T-helper 1 cell (primary cell): Measurements from ENCODE around the gene GPRC5C.
A peak's percentile ranks its signal among the peaks of the same experiment; 100 is the strongest.

Experiments
- DNase-seq, 5 donors: peaks; one replicate each; pipeline ENCODE4 v3.0.0-alpha.2; 2012 to 2020

Gene GPRC5C

DNA sequence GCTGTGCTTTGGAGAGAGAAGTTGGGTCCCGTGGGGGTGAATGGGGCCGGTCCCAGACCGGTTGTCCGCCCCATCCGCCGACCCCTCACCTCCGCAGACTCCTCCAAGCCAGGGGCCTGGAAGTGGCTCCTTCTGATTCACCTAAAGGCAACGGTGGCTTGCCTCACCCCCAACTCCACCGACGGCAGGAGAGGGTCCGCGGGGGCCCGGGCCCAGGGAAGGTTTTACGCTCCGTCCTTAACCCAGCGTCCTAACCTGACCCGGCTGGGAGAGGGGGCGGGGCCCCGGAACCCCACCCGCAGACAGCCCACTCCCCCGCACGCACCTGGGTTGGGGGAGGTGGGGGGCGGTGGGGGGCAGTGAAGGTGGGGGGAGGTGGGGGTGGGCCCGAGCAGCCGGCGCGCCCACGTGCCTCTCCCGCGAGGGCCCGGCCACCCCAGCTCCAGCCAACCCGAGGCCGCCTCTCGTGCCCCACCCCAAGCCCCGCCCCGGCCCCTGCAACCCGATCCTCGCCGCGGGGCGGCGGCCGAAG is 21.8 kb downstream of the GPRC5C start:
- DNase-seq = peak in 4 of 5 donors; percentile 53 to 82 (median 62)

DNA sequence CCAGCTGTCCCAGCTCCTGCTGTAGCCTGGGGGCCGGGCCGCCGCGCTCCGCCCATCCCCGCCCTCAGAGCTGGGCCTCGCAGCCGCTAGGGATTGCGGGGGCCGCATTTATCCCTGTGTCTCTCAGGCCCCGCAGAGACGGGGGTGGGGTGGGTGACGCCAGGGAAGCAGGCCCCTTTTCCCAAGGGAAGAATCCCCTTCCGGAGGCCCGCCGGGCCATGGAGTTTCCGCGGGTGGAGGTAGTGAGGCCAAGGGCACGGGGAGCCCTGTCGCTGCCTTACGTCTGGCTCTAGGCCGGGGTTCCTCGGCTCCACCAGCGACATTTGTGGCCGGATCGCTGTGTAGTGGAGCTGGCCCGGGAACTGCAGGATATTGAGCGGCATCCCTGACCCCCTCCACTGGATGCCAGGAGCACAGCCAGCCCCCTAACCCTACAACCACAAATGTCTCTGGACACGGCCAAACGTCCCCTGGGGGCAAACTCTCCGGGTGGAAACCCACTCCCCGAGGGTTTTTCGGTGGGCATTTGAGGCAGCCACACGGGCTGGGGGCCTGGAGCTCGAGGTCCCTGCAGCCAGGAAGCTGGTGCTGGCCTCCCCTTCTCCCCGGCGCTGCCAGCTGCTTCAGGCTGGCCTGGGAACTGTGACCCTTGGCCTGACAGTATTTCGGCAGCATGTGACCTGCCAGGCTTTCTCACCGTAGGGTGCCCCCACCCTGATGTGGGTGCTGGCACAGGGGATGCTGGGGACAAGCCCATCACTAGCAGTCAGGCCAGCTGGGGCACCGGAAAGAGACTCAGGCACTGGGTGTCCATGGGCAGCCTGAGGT is 22.5 kb downstream of the GPRC5C start:
- DNase-seq = peak in 2 of 5 donors; percentile 25 to 62

DNA sequence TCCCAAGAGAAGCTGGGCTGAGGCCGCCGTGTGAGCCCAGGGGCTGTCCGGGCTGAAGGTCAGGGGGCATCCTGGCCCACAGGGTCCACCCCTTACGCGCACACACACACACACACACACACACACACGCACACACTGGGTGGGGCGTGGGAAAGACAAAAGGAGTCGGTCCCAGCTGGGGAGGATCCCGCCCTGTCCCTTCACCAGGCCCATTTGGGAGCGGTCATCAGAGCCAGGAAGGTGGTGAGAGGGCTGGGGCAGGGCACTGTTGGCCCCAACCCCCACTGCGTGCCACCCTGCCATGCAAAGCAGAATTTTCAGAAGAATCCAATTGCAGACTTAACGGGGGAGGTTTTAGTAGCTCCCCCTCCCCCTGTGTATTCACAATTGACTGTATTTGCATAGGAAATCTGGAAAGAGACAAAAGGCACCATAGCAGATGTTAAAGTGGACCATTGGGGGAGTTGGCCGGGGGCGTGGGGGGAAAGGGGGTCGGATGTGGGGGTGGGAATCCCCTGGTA is 23.2 kb downstream of the GPRC5C start:
- no peak for DNase-seq

DNA sequence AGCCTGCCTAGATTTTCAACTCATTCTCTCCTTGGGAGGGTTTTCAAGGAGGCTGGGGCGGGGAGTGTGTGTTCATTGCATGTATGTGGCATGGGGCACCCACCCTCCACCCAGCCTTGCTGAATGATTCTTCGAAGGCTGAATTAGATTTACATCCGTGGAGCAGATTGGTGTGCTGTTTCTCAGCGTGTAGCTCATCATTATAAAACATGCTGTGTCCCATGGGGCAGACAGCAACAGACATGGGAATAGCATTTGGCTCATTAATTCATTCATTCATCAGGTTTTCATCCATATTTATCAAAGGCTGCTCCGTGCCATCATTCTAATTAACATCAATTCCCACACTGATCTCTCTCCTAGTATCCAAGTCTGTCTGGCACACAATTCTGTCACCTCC is 23.9 kb downstream of the GPRC5C start:
- no peak for DNase-seq

DNA sequence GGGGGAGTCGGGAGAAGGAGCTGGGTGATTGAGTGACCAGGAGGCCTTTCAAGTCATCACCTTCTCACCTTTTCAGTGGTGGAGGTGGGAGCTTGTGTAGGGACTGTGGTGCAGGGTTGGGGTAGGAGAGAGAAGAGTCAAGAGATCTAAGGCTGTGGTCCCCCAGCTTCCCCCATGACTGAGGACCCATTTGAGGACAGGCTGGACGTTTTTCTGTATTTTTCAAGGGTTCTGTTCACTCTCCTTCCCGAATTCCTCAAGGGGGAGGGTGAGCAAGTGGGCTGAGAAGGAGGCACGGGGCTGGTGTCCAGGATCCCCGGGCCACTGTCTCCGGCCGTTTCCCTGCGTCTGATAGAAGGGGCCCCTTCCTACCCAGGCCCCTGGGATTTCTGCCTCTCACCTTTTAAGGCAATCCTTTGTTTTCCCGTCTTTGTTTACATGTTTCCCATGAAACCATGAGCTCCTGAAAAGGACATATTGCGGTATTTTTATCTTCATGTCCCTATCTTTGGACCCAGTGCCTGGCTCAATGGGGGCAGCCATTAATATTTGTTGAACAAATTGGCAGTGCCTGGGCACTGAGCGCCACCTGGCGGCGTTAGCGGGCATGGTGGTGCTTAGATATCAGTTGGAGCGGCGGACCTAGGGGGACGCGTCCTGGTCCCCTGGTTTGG is 25.4 kb downstream of the GPRC5C start:
- peak; percentile 43 to 68 (median 60) for DNase-seq

DNA sequence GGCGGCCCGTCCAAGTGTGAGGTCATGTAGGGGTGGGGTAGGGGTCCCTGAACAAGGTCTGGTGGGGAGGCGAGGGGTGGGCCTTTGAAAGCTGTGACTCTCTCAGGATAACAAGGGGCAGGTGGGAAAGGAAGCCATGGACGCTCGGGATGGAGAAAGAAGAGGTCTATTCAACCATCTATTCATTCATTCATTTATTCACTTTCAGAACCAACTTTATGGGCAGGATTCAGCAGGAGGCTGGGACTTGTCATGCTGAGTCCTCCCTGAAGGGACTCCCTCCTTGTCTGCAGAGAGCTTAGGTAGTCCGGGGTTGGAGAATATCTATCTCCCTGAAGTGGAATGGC is 25.9 kb downstream of the GPRC5C start:
- DNase-seq = no peak

DNA sequence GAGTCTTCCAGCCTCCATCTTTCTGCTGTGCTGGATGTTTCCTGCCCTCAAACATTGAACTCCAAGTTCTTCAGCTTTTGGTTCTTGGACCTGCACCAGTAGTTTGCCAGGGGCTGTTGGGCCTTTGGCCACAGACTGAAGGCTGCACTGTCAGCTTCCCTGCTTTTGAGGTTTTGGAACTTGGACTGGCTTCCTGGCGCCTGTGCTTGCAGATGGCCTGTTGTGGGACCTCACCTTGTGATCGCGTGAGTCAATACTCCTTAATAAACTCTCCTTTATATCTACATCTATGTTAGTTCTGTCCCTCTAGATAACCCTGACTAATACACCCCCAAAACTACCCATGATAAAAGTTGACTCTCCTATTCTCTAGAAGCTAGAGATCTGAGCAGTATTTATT is 26.9 kb downstream of the GPRC5C start:
- DNase-seq = no peak

DNA sequence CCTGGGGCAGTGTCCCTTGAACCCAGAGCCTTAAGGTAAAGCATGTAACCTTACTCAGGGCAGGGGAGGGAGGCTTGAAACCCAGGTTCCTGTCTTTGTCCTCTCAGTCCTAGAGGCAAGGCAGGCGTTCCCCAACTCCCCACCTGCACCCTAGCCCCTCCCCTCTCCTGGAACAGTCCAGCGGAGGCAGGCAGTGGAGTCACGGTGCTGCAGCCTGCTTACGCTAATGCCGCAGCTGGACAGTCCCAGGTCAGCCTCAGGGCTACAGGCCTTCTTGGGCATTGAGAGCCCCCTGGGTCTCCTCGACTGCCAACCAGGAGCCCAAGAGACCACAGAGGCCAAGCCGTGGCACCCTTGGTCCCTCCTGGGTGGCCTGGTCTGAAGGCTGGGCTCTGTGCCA is 27.7 kb downstream of the GPRC5C start:
- DNase-seq = no peak

DNA sequence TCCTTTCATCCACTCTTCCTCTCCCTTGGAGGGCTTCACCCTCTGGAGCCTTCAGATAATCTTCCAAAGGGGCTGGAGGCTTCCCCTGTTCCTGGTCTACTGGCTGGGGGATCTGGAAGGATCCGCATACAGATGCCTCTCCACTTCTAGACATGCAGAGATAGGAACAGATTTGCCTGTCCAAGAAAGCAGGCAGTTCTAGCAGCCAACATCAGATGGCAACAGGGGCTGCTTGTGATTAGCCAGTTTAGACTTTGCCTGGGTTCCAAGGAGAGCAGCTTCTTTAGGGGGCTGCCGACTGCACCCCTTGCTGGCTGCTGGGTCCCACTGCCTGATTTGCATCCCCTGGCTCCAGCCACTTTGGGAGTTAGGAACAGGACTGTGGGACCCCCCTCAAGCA is 28.4 kb downstream of the GPRC5C start:
- no peak for DNase-seq

DNA sequence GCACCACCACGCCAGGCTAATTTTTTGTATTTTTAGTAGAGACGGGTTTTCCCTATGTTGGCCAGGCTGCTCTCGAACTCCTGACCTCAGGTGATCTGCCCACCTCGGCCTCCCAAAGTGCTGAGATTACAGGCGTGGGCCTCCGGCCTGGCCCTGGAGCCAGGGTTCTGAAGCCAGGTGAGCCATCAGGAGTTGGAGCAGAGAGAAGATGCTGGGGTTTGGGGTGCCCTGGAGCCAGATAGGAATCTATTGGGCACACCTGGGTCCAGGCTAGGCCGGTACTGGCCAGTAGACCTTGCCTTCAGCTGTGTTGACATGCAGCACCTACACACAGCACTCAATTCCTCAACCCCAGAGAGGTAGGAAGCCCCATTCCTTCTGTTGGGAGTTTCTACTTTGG is 29.1 kb downstream of the GPRC5C start:
- DNase-seq = no peak

DNA sequence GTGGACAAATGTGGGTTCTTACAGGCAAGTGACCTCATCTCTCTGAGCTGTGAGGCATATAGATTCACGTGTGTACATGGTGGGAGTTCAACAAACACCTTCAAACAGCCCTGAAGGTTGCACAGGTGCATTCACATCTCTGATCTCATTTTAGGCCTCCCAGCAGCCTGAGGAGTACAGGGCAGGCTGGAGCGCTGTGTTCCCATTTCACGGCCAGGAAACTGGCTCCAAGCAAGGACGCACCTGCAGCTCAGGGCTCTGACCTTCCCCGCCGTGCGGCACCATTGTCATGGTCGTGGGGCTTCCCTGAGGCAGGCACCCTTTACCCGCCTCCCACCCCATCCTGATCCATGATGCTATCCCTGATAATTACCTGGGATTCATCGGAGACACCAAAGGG is 29.7 kb downstream of the GPRC5C start:
- no peak for DNase-seq

DNA sequence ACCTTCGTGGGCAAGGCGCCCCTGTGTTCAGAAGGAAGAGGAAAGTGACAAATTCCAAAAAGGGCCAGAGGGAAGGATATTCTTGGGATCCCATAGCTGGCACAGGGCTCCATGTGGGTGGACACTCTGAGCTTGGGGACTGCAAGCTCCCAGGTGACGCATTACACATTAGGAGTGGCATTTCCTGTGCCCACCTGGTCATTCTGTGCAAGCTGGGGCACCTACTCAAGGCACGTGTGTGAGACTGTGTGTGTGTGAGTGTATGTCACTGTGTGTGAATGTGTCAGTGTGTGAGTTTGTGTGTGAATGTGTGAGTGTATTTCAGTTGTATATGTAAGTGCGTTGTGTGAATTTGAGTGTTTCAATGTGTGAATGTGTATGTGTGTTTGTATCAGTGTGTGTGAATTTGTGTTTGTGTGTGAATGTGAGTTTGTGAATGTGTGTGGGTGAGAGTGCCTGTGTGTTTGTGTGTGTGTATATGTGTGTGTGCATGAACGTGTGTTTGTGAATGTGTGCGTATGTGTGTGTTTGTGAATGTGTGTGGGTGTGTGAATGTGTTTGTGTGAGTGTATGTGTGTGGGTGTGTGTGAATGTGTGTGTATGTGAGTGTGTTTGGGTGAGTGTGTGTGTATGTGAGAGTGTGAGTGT is 33.0 kb downstream of the GPRC5C start:
- peak in 1 of 5 donors; percentile 28 for DNase-seq

DNA sequence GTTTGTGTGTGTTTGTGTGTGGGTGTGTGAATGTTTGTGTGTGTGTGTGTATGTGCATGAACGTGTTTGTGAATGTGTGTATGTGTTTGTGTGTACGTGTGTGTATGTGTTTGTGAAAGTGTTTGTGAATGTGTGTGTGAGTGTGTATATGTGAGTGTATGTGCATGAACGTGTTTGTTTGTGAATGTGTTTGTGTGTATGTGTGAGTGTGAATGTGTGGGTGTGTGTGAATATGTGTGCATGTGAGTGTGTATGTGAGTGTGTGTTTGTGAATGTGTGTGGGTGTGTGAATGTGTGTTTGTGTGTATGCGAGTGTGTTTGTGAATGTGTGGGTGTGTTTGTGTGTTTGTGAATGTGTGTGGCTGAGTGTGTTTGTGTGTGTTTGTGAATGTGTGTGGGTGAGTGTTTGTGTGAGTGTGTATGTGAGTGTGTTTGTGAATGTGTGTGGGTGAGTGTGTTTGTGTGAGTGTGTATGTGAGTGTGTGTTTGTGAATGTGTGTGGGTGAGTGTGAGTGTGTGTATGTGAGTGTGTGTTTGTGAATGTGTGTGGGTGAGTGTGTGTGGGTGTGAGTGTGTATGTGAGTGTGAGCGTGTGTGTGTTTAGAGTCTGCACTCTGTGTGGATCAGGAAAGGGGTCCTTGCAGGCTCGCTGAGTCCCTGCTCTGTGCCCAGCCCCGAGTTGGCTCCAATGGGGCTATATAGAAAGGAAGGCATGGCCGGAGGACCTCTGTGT is 33.7 kb downstream of the GPRC5C start:
- DNase-seq = no peak

DNA sequence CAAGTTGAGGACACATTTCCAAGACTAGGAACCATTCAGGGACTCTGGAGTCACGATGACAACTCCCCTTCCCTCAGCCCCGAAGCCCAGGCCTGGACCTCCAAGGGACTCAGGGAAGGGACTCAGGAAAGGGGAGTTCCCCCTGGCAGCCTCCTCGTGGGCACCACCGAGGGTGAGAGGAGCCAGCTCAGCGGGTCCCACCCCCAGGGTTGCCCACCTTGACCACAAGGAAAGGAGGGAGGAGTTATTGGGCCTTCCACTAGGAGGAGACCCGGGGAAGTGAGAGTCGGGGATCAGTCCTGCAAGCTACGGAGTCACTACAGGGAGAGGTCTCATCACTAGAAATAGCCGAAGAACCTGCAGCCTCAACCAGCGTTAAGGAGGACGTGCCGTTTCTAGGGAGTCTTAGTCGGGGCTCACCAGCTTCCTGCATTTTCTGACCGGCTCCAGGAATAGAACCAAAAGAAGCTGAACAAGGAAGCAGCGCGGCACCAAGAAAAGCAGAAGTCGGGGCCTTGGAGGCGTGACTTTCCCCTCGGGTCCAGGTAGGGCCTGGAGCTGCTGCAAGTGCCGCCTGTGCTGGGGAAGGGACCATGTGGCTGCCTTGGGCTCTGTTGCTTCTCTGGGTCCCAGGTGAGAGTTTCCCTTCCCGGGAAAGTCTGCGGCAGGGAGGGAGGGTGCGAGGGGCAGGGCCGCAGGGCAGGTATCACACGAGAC is 34.4 kb downstream of the GPRC5C start, which contains the start of gene CD300A:
TSS of gene CD300A (plus strand) at position 524 of the 717 bp plus-strand sequence. CDS start at position 594, 70 bp downstream.
- DNase-seq = peak in 1 of 5 donors; percentile 41

DNA sequence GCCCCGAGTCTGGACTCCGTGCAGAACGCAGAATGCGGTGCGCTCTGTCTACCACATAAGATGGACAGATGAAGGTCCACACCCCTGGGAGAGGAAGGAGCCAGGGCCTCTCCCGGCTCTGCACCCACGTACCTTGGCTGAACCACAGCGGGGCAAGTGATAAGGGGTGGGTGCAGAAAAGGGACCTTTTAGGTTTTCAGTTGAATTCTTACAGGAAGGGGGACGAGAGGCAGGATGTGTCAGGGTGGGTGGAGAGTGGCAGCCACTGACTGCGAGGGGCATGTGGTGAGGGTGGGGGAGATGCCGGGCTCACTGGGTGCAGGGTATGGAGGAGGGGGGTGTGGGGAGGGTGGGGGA is 34.9 kb downstream of the GPRC5C start:
- DNase-seq = peak in 1 of 5 donors; percentile 28

DNA sequence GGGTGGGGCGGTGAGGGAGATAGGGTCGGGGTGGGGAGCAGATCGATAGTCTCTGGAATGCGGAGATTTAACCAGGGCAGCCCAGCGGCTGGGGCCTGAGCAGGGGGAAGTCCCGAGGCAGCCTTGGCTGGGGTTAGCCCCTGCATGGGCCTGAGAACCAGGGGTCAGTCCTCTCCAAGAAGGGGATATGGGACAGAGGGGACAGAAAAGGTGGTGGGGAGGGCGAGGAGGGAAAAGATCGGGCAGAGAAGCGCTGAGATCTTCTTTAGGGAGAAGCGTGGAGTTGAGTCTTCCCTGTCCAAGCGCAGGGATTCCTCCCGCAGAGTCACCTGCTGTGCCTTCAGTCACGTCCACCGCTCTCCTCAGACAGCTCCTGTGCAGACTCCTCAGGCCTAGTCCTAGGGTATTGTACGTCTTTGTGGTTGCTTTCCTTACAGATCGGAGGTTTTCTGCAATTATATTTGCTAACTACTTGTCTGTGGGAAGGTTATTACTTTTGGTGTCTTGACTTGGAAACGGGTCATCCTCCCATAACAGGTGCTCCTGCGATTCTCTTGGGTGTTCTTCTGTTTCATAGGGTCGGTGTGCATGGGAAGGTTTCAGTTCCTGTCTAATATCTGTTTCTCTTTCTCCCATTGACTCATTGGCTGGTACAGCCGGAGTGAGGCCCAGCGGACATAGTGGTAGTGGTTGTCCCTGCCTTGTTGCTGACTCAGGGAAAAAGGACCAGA is 35.5 kb downstream of the GPRC5C start:
- DNase-seq = peak in 1 of 5 donors; percentile 58

DNA sequence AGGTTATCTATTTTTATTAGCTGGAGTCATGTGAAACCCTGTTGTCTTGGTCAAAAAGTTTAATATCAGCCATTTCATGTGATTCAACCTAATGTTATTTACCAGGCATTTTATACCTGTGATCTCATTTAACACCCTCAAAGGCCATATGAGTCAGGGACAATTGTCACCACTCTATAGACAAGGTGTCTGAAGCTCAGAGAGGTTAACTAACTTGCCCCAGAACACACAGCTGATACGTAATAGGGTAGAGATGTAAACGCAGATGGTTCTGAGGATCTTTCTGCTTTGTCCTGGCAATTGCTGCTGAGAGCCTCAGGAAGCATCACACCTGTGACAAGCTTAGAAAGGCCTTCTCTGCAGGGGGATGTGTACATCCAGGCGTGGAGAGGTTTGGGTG is 39.5 kb downstream of the GPRC5C start:
- no peak for DNase-seq

DNA sequence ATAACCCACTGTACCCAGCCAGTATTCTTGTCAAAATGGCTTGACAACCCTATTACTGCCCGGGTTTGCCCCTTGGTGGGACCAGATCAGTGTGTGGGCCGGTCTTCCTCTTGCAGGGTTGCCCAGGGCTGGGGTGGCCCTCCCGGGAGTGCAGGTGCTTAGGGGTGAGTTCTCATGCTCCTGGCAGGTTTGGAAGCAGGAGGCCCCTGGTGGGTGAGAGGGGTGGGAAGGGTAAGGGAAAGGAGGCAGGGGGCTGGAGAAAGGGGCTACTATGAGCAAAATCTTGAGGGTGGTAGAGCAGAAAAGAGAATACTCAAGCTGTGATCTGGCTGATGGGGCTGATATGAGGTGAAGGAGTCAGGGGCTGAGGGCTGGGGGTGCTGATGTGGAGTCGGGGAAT is 41.0 kb downstream of the GPRC5C start:
- DNase-seq = no peak

DNA sequence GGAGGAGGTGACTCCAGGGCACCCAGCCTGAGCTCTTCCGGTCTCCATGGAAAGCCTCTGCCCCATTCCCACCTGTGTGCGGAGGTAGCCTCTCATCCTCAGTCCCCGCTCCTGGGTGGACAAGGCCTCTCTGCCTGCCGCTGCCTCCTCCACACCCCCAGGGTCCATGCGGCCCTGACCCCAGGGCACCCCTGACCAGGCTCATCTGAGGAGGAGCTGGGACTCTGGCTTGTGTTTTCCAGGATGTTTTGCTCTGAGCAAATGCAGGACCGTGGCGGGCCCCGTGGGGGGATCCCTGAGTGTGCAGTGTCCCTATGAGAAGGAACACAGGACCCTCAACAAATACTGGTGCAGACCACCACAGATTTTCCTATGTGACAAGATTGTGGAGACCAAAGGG is 41.4 kb downstream of the GPRC5C start:
- no peak for DNase-seq

DNA sequence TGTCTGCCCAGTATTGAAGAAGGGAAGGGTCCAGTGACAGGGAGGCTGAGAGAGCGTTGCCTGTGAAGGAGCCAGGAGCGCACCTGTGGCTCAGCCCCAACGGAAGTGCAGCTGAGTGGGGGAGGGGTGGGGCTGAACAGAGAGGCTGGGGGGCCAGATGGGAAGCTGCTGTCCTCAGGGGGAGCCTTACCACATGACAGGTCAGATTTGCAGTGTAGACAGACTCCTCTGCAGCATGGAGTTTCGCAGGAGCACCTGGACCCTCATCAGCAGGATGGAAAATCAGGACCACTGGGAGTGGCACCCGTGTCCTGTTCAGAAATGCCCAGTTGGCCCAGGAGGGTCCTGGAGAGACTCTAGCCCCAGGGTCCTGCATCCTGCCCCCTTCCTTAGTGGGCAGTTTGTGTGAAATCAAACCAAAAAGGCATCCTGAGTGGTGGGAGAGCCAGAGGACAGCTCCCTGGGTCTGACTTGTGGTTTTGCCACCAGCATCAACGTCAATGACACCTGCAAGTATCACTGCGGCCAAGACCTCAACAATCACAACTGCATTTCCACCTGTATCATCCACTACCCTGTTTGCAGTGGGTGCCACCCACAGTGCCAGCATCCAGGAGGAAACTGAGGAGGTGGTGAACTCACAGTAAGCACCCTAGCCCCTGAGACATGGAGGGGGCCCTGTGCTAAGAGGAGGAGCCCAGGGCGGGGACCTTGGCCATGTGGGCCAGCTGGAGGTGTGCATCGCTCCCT is 42.3 kb downstream of the GPRC5C start:
- DNase-seq = peak in 2 of 5 donors; percentile 21 to 54
